SK-N-SH (cell line): Measurements from ENCODE around the gene ORC5. TPM values are rescaled to one million over a fixed set of nuclear protein-coding genes. Genes with fewer than 3 reads are reported as not detected.

ENCODE experiments used
- CTCF ChIA-PET: fragments of 300-600, 350-600 bp; formaldehyde crosslinking; extraction: SDS; loops from one replicate; lab custom pipeline; 2021; lab: Yijun Ruan, JAX
- POLR2A ChIA-PET: fragments of 350-600 bp; sonication (Branson Sonifier 250); formaldehyde crosslinking; extraction: SDS; loops from one replicate; lab custom pipeline; 2020; ENCODE audit warnings: antibody characterized with exemption, inconsistent platforms; lab: Yijun Ruan, JAX
- DNase-seq: peaks from one replicate; pipeline ENCODE4 v3.0.0; 2012
- H2AFZ ChIP-seq: fragments of 200-600 bp; sonication (generic); 2 replicates; pipeline ENCODE4 v1.8.1; 2016; ENCODE audit warnings: antibody characterized with exemption, mild to moderate bottlenecking, low read depth
- H3F3A ChIP-seq: fragments of 200-600 bp; sonication (generic); replicated peaks from 2 replicates; pipeline ENCODE3; 2016; ENCODE audit warnings: antibody characterized with exemption, mild to moderate bottlenecking; ENCODE audit not compliant: insufficient read depth
- H3K27ac ChIP-seq, 2 experiments: fragments of 200-500 bp in 1 of 2; fragments of 200-600 bp in 1 of 2; sonication (Bioruptor generic) in 1 of 2; sonication (generic), shearing (Covaris generic) in 1 of 2; 2 replicates each; pipeline versions ENCODE4 v1.5.1 to v1.6.1; 2014 to 2016; ENCODE audit warnings: low read depth in 2 of 2, inconsistent platforms in 1 of 2, low read length in 1 of 2, mild to moderate bottlenecking in 1 of 2, mixed read lengths in 1 of 2
- H3K27me3 ChIP-seq: fragments of 200-600 bp; sonication (generic), shearing (Covaris generic); 2 replicates; pipeline ENCODE4 v1.6.1; 2016; ENCODE audit warnings: mixed run types; ENCODE audit not compliant: insufficient read depth
- H3K36me3 ChIP-seq, 2 experiments: fragments of 200-500 bp in 1 of 2; fragments of 200-600 bp in 1 of 2; sonication (Bioruptor generic) in 1 of 2; sonication (generic) in 1 of 2; replicated peaks in 1 of 2; 2 replicates each; pipeline versions ENCODE3 to v1.5.1; 2014 to 2016; ENCODE audit warnings: low read length in 1 of 2, mild to moderate bottlenecking in 1 of 2; ENCODE audit not compliant: insufficient read depth in 2 of 2, control insufficient read depth in 1 of 2
- H3K4me1 ChIP-seq, 2 experiments: fragments of 200-500 bp in 1 of 2; fragments of 200-600 bp in 1 of 2; sonication (Bioruptor generic) in 1 of 2; sonication (generic), shearing (Covaris generic) in 1 of 2; 2 replicates each; pipeline versions ENCODE4 v1.5.1 to v1.6.1; 2014 to 2016; ENCODE audit warnings: low read depth in 1 of 2, low read length in 1 of 2, mixed run types in 1 of 2; ENCODE audit not compliant: insufficient read depth in 2 of 2, control insufficient read depth in 1 of 2
- H3K4me2 ChIP-seq: fragments of 200-600 bp; sonication (generic), shearing (Covaris generic); 2 replicates; pipeline ENCODE4 v1.6.1; 2017; ENCODE audit warnings: mixed run types
- H3K4me3 ChIP-seq, 2 experiments: fragments of 200-500 bp in 1 of 2; fragments of 200-600 bp in 1 of 2; sonication (Bioruptor generic) in 1 of 2; sonication (generic), shearing (Covaris generic) in 1 of 2; 2 replicates each; pipeline versions ENCODE4 v1.5.1 to v1.8.1; 2014 to 2016; ENCODE audit warnings: low read depth in 2 of 2, inconsistent platforms in 1 of 2, low read length in 1 of 2, mild to moderate bottlenecking in 1 of 2, mixed read lengths in 1 of 2, moderate library complexity in 1 of 2
- H3K79me2 ChIP-seq: fragments of 200-600 bp; sonication (generic); 2 replicates; pipeline ENCODE4 v1.8.1; 2017; ENCODE audit warnings: mild to moderate bottlenecking; ENCODE audit not compliant: insufficient read depth
- H3K9ac ChIP-seq: fragments of 200-600 bp; sonication (generic); 2 replicates; pipeline ENCODE4 v1.6.1; 2017; ENCODE audit warnings: mixed run types
- H3K9me2 ChIP-seq: fragments of 200-600 bp; sonication (generic); 2 replicates; pipeline ENCODE4 v1.6.1; 2017; ENCODE audit warnings: mixed run types
- H3K9me3 ChIP-seq: fragments of 200-600 bp; sonication (generic); 2 replicates; pipeline ENCODE4 v1.6.1; 2017; ENCODE audit warnings: mixed run types, mild to moderate bottlenecking, moderate library complexity
- H4K20me1 ChIP-seq: fragments of 200-600 bp; sonication (generic); 2 replicates; pipeline ENCODE4 v1.6.1; 2017; ENCODE audit warnings: mild to moderate bottlenecking, mixed run types; ENCODE audit not compliant: insufficient read depth
- CHD2 ChIP-seq: fragments of 150-350 bp; IDR thresholded peaks from 2 replicates; pipeline ENCODE4 v1.6.1; 2018; ENCODE audit warnings: low read length; ENCODE audit not compliant: partially characterized antibody
- ELF1 ChIP-seq: IDR thresholded peaks from 2 replicates; pipeline ENCODE4 v1.4.0; 2012
- EP300 ChIP-seq, 2 experiments: IDR thresholded peaks; 2 replicates each; pipeline versions ENCODE4 v1.4.0 to v1.6.1; 2012; ENCODE audit warnings: borderline replicate concordance in 1 of 2, low read depth in 1 of 2, low read length in 1 of 2
- EZH2phosphoT487 ChIP-seq: fragments of 200-600 bp; sonication (generic); IDR thresholded peaks from 2 replicates; pipeline ENCODE4 v1.6.1; 2017; ENCODE audit warnings: low read depth, mixed run types, mild to moderate bottlenecking, antibody characterized with exemption, moderate library complexity, borderline replicate concordance
- FOXJ3 ChIP-seq: sonication (generic); formaldehyde crosslinking; IDR thresholded peaks from 2 replicates; pipeline ENCODE4 v1.5.1; 2020; ENCODE audit warnings: mild to moderate bottlenecking, missing genetic modification reagents
- JUND ChIP-seq: IDR thresholded peaks from 2 replicates; pipeline ENCODE4 v1.4.0; 2012
- MXI1 ChIP-seq: IDR thresholded peaks from 2 replicates; pipeline ENCODE4 v1.6.1; 2012; ENCODE audit warnings: mild to moderate bottlenecking, low read depth, low read length, improper control_type of control experiment
- NFIC ChIP-seq: IDR thresholded peaks from 2 replicates; pipeline ENCODE4 v1.4.0; 2012; ENCODE audit warnings: borderline replicate concordance
- RCOR1 ChIP-seq: fragments of 150-350 bp; IDR thresholded peaks from 2 replicates; pipeline ENCODE4 v1.6.1; 2017; ENCODE audit warnings: antibody characterized with exemption, low read length
- RFX5 ChIP-seq: IDR thresholded peaks from 2 replicates; pipeline ENCODE4 v1.6.1; 2012; ENCODE audit warnings: mild to moderate bottlenecking, improper control_type of control experiment, low read length
- TAF1 ChIP-seq: IDR thresholded peaks from 2 replicates; pipeline ENCODE4 v1.6.1; 2012; ENCODE audit warnings: low read depth, mild to moderate bottlenecking, low read length, moderate library complexity, borderline replicate concordance
- TCF12 ChIP-seq: IDR thresholded peaks from 2 replicates; pipeline ENCODE4 v1.4.0; 2012
- TEAD4 ChIP-seq: IDR thresholded peaks from 2 replicates; pipeline ENCODE4 v1.4.0; 2012; ENCODE audit warnings: mild to moderate bottlenecking, borderline replicate concordance; ENCODE audit not compliant: insufficient read depth
- WGBS: methylation state at CpG from one replicate; pipeline ENCODE4 v1.1.6; 2017; ENCODE audit warnings: low lambda C conversion rate; 5-methylcytosine and 5-hydroxymethylcytosine counted together
- polyA plus RNA-seq, 3 experiments: library from polyadenylated mRNA; depleted of rRNA; stranded (reverse); fragments of >200 nt; gene quantifications; 2 replicates each; pipeline ENCODE4 v1.2.3, GENCODE V29; 2012
- TF ChIP-seq, protein P1 (sequence below): fragments of 150-350 bp; IDR thresholded peaks from 2 replicates; pipeline ENCODE4 v1.6.1; 2016; ENCODE audit warnings: mild to moderate bottlenecking, low read depth, low read length
- TF ChIP-seq, protein P2 (sequence below): IDR thresholded peaks from 2 replicates; pipeline ENCODE4 v1.6.1; 2012; ENCODE audit warnings: mild to moderate bottlenecking, low read depth, low read length, moderate library complexity
- TF ChIP-seq, protein P3 (sequence below): IDR thresholded peaks from 2 replicates; pipeline ENCODE4 v1.4.0; 2012; ENCODE audit warnings: low read depth, borderline replicate concordance
- TF ChIP-seq, protein P4 (sequence below): IDR thresholded peaks from 2 replicates; pipeline ENCODE4 v1.4.0; 2012; ENCODE audit warnings: low read depth, borderline replicate concordance
- TF ChIP-seq, protein P5 (sequence below): IDR thresholded peaks from 2 replicates; pipeline ENCODE4; 2012

The ORC5 gene
- polyA plus RNA-seq, 1 of the 3 experiments (the other 2 are of a cell fraction) = 4.7 TPM

DNA sequence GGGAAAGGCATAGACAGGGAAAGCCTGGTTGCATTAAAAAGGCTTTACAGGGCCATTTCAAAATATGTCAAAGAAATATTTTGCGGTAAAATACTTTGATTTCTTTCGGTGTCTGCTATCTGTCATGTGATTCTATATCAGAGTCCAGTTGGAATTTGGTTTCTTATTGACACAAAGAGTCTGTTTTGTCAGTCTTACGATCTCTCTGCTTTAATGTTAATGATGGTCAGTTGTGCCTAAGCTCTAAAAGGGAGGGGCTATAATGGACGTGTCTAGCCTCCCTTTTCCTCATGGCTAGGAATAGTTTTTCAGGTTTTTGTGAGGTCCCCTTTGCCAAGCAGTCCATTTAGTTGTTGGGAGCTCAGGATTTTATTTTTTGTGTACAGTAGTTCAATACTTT lies 31.5 kb downstream of the ORC5 start:
- Histone ChIP-seq H3K9me3 (peaks cover 27% of the 10 kb centered on the region), H3K4me1 (no peaks in the 10 kb centered on the region), H3K9ac (no peak overlapping the region), H3K4me2 (no peak overlapping the region), H3K79me2 (no peaks in the 10 kb centered on the region), H3K27ac (no peak overlapping the region), H3K4me3 (no peak overlapping the region), H3K9me2 (no peaks in the 10 kb centered on the region), H4K20me1 (no peaks in the 10 kb centered on the region), H3F3A (peaks cover 3% of the 10 kb centered on the region), H3K36me3 (peaks cover 43 to 65% of the 10 kb centered on the region in 2 experiments), H3K27me3 (no peaks in the 10 kb centered on the region), H2AFZ (no peak overlapping the region)
- POLR2A ChIA-PET = no interaction called here
- CTCF ChIA-PET = interaction anchor here (0.9 to 1.4 kb wide), 3 partner anchors 30 to 602 kb away, joined by 3 to 6 read pairs (median 6); no protein-coding TSS in a partner anchor
- TF ChIP-seq TAF1 = no peak
- TF ChIP-seq, protein P1, sequence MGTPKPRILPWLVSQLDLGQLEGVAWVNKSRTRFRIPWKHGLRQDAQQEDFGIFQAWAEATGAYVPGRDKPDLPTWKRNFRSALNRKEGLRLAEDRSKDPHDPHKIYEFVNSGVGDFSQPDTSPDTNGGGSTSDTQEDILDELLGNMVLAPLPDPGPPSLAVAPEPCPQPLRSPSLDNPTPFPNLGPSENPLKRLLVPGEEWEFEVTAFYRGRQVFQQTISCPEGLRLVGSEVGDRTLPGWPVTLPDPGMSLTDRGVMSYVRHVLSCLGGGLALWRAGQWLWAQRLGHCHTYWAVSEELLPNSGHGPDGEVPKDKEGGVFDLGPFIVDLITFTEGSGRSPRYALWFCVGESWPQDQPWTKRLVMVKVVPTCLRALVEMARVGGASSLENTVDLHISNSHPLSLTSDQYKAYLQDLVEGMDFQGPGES = no peak
- TF ChIP-seq EP300 (IDR thresholded peaks at IDR 0.05; ENCODE audit: borderline replicate concordance in 1 of 2, low read depth in 1 of 2, low read length in 1 of 2) = no peak
- no peak for TF ChIP-seq NFIC
- TF ChIP-seq, protein P2, sequence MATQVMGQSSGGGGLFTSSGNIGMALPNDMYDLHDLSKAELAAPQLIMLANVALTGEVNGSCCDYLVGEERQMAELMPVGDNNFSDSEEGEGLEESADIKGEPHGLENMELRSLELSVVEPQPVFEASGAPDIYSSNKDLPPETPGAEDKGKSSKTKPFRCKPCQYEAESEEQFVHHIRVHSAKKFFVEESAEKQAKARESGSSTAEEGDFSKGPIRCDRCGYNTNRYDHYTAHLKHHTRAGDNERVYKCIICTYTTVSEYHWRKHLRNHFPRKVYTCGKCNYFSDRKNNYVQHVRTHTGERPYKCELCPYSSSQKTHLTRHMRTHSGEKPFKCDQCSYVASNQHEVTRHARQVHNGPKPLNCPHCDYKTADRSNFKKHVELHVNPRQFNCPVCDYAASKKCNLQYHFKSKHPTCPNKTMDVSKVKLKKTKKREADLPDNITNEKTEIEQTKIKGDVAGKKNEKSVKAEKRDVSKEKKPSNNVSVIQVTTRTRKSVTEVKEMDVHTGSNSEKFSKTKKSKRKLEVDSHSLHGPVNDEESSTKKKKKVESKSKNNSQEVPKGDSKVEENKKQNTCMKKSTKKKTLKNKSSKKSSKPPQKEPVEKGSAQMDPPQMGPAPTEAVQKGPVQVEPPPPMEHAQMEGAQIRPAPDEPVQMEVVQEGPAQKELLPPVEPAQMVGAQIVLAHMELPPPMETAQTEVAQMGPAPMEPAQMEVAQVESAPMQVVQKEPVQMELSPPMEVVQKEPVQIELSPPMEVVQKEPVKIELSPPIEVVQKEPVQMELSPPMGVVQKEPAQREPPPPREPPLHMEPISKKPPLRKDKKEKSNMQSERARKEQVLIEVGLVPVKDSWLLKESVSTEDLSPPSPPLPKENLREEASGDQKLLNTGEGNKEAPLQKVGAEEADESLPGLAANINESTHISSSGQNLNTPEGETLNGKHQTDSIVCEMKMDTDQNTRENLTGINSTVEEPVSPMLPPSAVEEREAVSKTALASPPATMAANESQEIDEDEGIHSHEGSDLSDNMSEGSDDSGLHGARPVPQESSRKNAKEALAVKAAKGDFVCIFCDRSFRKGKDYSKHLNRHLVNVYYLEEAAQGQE = no peak
- no peak for TF ChIP-seq RFX5
- no peak for TF ChIP-seq RCOR1
- no peak for TF ChIP-seq TCF12
- TF ChIP-seq FOXJ3 (CRISPR knock-in tag) = no peak
- no peak for TF ChIP-seq JUND
- TF ChIP-seq CHD2 = no peak
- TF ChIP-seq ELF1 = no peak
- no peak for TF ChIP-seq TEAD4
- no peak for DNase-seq
- WGBS = 96% methylated on average over 4 of the region's 4 CpGs

DNA sequence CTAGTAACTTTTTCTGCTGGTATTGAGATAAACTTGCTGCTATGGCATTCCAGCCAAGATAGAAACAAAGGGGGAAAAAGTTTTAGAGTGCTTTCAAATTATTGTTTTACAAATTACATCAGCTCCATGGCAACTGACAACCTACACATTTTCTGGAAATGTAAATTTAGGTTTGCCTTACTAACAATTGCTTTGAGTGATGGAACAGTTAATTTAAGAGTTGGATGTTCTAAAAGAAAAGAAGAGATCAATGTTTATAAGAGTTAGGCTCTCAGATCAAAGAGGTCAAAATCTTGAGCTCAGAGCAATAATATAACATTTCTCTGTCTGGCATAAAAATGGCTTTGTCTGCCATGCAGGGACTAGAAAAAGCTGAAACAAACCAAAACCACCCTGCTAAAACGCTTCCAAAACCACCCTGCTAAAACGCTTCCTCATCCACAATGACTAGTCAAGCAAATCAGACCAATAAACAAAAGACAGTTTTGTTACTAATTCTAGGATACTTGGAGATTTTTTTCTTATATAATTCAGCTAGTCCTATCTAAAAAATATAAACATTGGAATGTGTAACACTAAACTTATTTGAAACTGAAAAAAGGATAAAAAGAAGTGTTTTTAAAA lies 32.3 kb downstream of the ORC5 start:
- H3K9ac ChIP-seq = no peak overlapping the region
- H3K9me2 ChIP-seq = no peaks in the 10 kb centered on the region
- H3K4me2 ChIP-seq = no peak overlapping the region
- no peaks in the 10 kb centered on the region for H4K20me1 ChIP-seq
- H3K27ac ChIP-seq = no peak overlapping the region
- WGBS = 90% methylated on average over 2 of the region's 2 CpGs
- POLR2A ChIA-PET = no interaction called here
- no peaks in the 10 kb centered on the region for H3K4me1 ChIP-seq
- no peak overlapping the region for H2AFZ ChIP-seq
- DNase-seq = no peak
- H3K79me2 ChIP-seq = no peaks in the 10 kb centered on the region
- no peak overlapping the region for H3K4me3 ChIP-seq
- no peaks in the 10 kb centered on the region for H3K27me3 ChIP-seq
- H3K9me3 ChIP-seq = peaks cover 20% of the 10 kb centered on the region
- H3F3A ChIP-seq = peaks cover 3% of the 10 kb centered on the region
- H3K36me3 ChIP-seq = peaks cover 44 to 63% of the 10 kb centered on the region in 2 experiments
- CTCF ChIA-PET = interaction anchor here (0.7 to 2.0 kb wide), 2 partner anchors 651 to 1628 kb away, joined by 4 to 6 read pairs; no protein-coding TSS in a partner anchor
- TF ChIP-seq EP300 (IDR thresholded peaks at IDR 0.05; ENCODE audit: borderline replicate concordance in 1 of 2, low read depth in 1 of 2, low read length in 1 of 2) (no peak), NFIC (no peak), EZH2phosphoT487 (no peak), CHD2 (no peak), MXI1 (no peak), JUND (no peak)
- TF ChIP-seq, protein P3, sequence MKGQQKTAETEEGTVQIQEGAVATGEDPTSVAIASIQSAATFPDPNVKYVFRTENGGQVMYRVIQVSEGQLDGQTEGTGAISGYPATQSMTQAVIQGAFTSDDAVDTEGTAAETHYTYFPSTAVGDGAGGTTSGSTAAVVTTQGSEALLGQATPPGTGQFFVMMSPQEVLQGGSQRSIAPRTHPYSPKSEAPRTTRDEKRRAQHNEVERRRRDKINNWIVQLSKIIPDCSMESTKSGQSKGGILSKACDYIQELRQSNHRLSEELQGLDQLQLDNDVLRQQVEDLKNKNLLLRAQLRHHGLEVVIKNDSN = no peak
- TF ChIP-seq, protein P4, sequence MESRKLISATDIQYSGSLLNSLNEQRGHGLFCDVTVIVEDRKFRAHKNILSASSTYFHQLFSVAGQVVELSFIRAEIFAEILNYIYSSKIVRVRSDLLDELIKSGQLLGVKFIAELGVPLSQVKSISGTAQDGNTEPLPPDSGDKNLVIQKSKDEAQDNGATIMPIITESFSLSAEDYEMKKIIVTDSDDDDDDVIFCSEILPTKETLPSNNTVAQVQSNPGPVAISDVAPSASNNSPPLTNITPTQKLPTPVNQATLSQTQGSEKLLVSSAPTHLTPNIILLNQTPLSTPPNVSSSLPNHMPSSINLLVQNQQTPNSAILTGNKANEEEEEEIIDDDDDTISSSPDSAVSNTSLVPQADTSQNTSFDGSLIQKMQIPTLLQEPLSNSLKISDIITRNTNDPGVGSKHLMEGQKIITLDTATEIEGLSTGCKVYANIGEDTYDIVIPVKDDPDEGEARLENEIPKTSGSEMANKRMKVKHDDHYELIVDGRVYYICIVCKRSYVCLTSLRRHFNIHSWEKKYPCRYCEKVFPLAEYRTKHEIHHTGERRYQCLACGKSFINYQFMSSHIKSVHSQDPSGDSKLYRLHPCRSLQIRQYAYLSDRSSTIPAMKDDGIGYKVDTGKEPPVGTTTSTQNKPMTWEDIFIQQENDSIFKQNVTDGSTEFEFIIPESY = no peak
- TF ChIP-seq, protein P5, sequence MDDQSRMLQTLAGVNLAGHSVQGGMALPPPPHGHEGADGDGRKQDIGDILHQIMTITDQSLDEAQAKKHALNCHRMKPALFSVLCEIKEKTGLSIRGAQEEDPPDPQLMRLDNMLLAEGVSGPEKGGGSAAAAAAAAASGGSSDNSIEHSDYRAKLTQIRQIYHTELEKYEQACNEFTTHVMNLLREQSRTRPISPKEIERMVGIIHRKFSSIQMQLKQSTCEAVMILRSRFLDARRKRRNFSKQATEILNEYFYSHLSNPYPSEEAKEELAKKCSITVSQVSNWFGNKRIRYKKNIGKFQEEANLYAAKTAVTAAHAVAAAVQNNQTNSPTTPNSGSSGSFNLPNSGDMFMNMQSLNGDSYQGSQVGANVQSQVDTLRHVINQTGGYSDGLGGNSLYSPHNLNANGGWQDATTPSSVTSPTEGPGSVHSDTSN = no peak
